Measurements from ENCODE around the gene ASL.
"Not testable (repeated sequence)": the region's sequence is repeated elsewhere in the genome, so short reads cannot be mapped to it uniquely, and the experiment has no call there.

ASL gene

GRCh38 chr7:66123175-66123528 is 47.5 kb downstream of the ASL start:
- DNase-seq = no peak

- DNase-seq = not testable (repeated sequence)
Observed at GRCh38 chr7:66124569-66124861, 48.9 kb downstream of the ASL start.

GRCh38 chr7:66125052-66125694 is 49.6 kb downstream of the ASL start:
- no peak for DNase-seq

DNA sequence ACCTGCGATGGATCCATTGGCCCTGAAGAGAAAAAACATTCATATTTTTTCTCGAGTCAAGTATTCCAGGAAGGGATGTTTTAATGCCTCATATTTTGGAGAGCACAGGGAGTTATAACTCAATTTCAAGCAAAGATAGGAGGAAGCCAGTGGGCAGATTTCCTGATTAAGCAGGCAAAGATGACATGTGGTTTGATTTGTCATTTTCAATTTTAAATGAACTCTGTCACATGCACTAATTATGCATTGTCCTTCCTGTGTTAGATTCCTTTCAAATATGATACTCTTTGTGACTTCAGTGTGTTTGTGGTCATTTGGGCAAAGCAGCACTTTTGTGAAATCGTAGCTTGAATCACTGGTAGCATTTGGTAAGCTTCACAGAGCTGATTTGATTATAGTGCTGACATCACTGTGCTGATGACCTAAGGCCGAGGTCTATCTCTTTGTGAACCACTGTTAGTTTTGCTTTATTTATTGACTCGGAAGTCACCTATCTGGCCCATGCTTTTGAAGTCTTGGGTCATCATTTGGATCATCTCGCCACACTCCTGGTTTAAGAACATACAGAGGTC is 50.2 kb downstream of the ASL start:
- DNase-seq = not testable (repeated sequence)

DNA sequence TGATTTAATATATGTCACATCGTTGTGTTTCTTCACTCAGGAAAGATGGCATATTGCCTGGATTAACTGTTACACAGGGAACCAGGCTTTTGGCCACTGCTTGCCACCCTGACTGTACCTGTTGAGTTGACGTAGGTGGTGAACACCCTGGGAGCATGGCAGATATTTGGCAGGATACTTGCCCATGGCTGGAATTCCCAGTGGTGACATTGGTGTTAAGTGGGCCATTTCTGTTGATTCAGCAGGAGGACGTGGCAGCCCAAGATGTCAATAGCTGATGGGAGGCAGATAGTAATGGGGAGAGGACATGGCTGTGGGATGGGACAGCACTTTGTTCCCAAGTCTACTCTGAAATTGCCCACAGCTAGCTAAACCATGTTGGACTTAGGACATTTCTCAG is 51.6 kb downstream of the ASL start:
- not testable (repeated sequence) for DNase-seq

DNA sequence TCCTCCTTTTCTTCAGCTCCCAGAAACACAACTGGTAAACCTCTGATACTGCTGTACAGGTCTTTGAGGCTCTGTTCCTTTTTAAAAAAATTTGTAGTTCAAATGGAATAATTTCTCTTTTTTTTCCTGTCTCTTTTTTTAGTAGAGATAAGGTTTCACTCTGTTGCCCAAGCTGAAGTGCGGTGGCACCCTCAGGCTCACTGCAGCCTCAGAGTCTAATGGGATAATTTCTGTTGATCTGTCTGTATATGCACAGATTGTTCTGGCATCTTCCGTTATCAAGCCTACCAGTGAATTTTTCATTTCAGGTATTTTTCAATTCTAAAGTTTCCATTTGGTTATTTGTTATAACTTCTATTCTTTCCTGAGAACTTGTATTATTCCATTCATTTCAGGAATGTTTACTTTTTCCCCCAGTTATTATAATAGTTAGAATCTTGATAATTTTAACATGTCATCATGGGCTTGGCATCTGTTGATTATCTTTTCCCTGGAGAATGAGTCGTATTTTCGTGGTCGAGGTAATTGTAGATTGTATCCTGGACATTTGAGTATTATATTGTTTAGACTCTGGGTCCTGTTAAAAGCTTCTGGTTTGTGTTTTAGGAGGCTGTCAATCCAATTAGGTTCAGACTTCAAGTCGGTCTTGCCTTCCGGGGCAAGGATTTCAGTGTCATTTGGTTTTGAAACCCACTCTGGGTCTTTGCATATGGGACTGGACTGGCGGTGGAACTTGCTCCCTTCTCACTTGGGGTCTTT is 63.6 kb downstream of the ASL start:
- no peak for DNase-seq

- DNase-seq = no peak
Observed at GRCh38 chr7:66140924-66141323, 65.3 kb downstream of the ASL start.

GRCh38 chr7:66142334-66142733 is 66.7 kb downstream of the ASL start:
- no peak for DNase-seq

DNA sequence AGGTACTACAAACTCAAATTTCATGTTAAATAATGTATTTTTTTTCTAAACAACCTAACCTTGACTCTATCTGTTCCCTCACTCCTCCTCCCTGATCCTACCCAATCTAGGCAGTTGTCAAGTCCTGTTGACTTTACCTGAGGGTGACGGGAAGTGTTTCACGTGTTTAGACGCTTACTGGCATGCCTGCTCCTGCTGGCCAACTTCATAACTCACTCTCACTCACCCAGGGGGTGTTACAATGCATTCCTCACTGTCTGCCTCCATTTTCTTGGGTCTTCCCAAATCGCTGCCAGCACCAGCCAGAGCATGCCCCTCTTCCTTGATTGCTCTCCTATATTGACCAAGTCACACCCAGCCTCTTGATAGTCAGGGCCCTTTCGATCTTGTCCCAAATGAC is 67.4 kb downstream of the ASL start:
- no peak for DNase-seq
